HUES64 (cell line): Measurements from ENCODE around the gene TINCR.

Experiments
- H3K27ac ChIP-seq: 2 replicates; pipeline ENCODE4 v1.7.0; 2013; ENCODE audit warnings: low read depth, low read length, inconsistent platforms
- H3K27me3 ChIP-seq: 2 replicates; pipeline ENCODE4 v1.6.1; 2013; ENCODE audit warnings: mild to moderate bottlenecking, low read length; ENCODE audit not compliant: insufficient read depth
- H3K36me3 ChIP-seq: 2 replicates; pipeline ENCODE4 v1.6.1; 2013; ENCODE audit warnings: mild to moderate bottlenecking, low read length; ENCODE audit not compliant: insufficient read depth
- H3K4me1 ChIP-seq: 2 replicates; pipeline ENCODE4 v1.6.1; 2013; ENCODE audit warnings: mild to moderate bottlenecking, low read length, moderate library complexity; ENCODE audit not compliant: insufficient read depth
- H3K4me3 ChIP-seq: 2 replicates; pipeline ENCODE4 v1.5.1; 2013; ENCODE audit warnings: mild to moderate bottlenecking, low read length, moderate library complexity
- H3K9ac ChIP-seq: 2 replicates; pipeline ENCODE4 v1.6.1; 2013; ENCODE audit warnings: mild to moderate bottlenecking, low read depth, low read length
- H3K9me3 ChIP-seq: 2 replicates; pipeline ENCODE4 v1.6.1; 2013; ENCODE audit warnings: low read depth, low read length; ENCODE audit not compliant: insufficient read depth
- WGBS: fragments of 150-250, 120-280 bp; methylation state at CpG from one replicate; pipeline ENCODE4 v1.1.7; 2013; ENCODE audit warnings: missing lambda C conversion rate; 5-methylcytosine and 5-hydroxymethylcytosine counted together

Gene TINCR

DNA sequence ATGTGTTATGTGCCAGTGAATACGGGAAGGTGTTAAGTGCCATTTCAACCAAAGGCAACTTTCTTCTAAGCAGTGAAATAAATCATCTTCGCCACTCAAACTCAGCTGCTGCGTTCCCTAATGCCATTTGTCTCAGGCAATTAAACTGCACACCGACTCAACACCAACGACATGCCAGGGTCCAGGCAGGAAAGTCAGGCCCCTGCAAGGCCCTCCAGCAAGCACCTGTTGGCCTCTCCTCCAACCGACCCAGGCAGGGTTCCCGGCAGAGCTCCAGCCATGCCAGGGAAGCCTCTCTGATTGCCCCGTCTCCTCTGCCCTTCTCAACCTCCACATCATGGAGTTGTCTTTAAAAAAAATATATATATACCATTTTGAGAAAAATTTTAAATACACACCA, 33.0 kb upstream of the TINCR start:
- no peaks in the 10 kb centered on the region for H3K27me3 ChIP-seq
- H3K9ac ChIP-seq = no peak overlapping the region
- no peaks in the 10 kb centered on the region for H3K4me1 ChIP-seq
- WGBS = 93% methylated on average over 7 of the region's 8 CpGs
- H3K9me3 ChIP-seq = no peaks in the 10 kb centered on the region
- no peak overlapping the region for H3K4me3 ChIP-seq
- H3K36me3 ChIP-seq = peaks cover 95% of the 10 kb centered on the region
- H3K27ac ChIP-seq = no peak overlapping the region

DNA sequence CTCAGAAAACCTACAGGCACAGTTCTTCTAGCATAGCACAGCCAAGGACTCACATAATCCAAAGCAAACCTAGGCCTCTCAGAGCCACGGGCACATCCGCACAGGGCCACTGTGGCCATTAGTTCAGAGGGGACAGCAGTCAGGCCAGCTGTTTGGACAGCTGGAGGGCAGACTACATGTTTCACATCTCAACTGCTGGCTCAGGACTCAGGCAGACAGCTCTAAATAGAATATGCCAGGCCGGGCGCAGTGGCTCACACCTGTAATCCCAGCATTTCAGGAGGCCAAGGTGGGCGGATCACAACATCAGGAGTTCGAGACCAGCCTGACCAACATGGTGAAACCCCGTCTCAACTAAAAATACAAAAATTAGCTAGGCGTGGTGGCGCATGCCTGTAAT, 28.0 kb upstream of the TINCR start:
- Histone ChIP-seq H3K4me1 (no peaks in the 10 kb centered on the region), H3K4me3 (no peak overlapping the region), H3K27ac (no peak overlapping the region), H3K27me3 (no peaks in the 10 kb centered on the region), H3K9ac (no peak overlapping the region), H3K36me3 (peaks cover 98% of the 10 kb centered on the region), H3K9me3 (no peaks in the 10 kb centered on the region)
- WGBS = 94% methylated on average over 9 of the region's 9 CpGs

DNA sequence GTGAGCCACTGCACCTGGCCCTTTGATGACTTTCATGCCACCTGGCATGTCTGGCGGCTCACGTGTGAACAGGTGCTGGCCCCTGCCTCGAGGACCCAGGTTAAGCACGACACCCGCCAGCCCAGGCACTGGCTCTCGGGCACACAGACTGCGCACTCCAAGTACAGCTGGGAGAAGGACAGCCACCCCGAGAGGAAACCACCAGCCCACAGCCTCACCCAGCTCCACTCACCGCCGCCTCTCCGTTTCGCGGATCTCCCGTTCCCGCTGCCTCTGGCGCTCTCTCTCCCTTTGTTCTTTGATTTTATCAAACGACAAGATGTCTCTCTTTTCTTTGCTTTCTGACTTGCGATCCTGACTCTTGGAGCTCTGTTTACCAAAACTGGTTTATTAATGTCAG, 27.4 kb upstream of the TINCR start:
- no peaks in the 10 kb centered on the region for H3K9me3 ChIP-seq
- H3K4me3 ChIP-seq = no peak overlapping the region
- no peaks in the 10 kb centered on the region for H3K4me1 ChIP-seq
- H3K27me3 ChIP-seq = no peaks in the 10 kb centered on the region
- peaks cover 98% of the 10 kb centered on the region for H3K36me3 ChIP-seq
- H3K9ac ChIP-seq = no peak overlapping the region
- WGBS = 96% methylated on average over 18 of the region's 18 CpGs
- no peak overlapping the region for H3K27ac ChIP-seq

DNA sequence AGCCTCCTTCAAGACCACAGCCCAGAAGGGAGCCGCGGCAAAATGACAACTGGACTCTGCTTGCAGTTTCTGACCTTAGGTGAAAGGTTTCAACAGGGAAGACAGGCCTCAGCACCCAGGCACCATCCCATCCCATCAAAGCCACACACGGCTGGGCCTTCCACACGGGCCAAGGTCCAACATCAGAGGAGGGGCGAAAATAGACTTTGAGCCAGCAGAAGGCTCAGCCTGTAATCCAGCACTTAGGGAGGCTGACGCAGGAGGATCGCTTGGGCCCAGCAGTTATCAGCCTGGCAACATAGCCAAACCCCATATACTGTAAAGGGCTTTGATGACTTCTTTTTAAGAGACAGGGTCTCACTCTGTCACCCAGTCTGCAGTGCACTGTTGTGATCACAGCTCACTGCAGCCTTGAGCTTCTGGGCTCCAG, 26.8 kb upstream of the TINCR start:
- 96% methylated on average over 7 of the region's 7 CpGs for WGBS
- Histone ChIP-seq H3K27ac (no peak overlapping the region), H3K4me1 (no peaks in the 10 kb centered on the region), H3K9ac (no peak overlapping the region), H3K9me3 (no peaks in the 10 kb centered on the region), H3K27me3 (no peaks in the 10 kb centered on the region), H3K4me3 (no peak overlapping the region), H3K36me3 (peaks cover 98% of the 10 kb centered on the region)

DNA sequence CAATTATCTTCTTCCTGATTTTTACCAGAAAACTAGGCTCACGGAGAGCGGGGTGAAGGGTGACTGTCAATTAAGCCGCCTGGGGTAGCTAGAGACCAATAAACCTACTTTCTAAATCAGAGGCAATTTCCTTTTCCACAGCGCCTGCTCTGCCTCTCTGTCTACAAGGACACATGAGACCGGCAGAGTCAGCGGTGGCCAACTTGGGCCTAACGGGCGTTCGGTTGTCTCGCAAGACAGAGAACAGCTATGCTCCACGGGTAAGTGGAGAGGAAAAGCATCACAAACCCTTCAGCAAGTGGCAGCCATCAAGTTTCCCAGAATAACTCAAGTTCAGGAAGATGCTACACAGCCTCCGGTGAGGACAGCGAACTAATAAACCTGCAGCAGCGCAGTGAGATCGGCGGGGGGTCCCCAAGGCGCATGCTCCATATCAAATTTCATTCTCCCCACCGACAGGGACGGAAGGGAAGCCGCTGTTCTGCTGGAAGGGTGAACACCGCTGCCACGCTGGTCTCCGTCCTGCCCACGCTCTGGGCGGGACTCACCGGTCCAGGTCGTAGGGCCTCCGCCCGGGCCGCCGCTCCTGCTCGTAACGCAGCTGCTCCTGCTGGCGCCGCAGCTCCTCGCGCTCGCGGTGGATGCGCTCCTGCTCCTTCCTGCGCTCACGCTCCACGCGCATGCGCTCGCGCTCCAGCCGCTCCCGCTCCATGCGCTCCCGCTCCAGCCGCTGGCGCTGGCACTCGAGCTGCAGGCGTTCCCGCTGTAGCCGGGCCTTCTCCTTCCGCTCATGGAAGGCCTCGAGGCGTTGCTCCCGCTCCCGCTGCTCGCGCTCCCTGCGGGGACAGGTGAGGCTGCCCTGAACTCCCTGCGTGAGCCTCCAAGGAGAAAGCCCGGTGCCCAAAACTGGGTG, 25.8 kb upstream of the TINCR start:
- 96% methylated on average over 67 of the region's 67 CpGs for WGBS
- H3K27ac ChIP-seq = no peak overlapping the region
- no peak overlapping the region for H3K9ac ChIP-seq
- H3K4me1 ChIP-seq = no peaks in the 10 kb centered on the region
- H3K9me3 ChIP-seq = no peaks in the 10 kb centered on the region
- H3K36me3 ChIP-seq = peaks cover 98% of the 10 kb centered on the region
- H3K27me3 ChIP-seq = no peaks in the 10 kb centered on the region
- H3K4me3 ChIP-seq = no peak overlapping the region

DNA sequence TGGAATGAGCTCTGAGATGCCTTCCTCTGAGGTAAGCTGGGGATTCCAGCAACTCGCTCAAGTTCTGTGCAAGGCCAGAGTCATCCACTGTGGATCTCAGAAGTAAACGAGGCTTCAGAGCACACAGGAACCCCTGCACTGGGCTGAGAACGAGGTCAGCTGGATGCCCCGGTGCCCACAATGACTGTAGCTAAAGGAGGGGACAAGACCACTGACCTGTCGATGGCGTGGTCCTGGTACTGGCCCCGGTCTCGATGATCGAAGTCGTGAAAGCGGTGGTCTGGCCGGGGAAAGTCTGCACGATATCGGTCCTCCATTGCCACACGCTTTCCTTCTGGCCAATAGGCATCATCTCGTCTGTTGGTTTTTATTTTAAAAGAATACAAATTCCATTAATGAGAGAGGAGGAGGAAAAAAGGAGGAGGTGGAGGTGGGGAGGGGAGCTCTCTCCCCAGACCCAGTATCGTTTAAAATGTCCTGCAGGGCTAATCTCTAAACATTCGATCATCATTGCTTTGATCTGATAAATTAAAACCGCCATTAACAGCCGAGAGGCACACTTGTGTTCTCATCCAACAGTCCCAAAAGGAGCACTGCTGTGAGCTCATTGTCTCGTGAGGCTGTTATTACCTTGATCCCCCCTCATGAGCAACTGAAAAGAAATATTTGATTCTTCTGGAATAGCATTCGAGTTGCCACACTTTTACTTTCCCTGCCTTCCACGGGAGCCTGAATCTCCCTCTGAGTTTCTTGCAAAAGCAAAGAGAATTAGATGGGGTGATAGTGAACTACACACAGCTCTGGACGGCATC, 25.0 kb upstream of the TINCR start:
- H3K36me3 ChIP-seq = peaks cover 98% of the 10 kb centered on the region
- no peaks in the 10 kb centered on the region for H3K4me1 ChIP-seq
- no peak overlapping the region for H3K9ac ChIP-seq
- H3K27me3 ChIP-seq = no peaks in the 10 kb centered on the region
- no peak overlapping the region for H3K27ac ChIP-seq
- no peaks in the 10 kb centered on the region for H3K9me3 ChIP-seq
- H3K4me3 ChIP-seq = no peak overlapping the region
- WGBS = 96% methylated on average over 23 of the region's 24 CpGs

GRCh38 chr19:5591476-5591875, 23.7 kb upstream of the TINCR start:
- Histone ChIP-seq H3K9me3 (no peaks in the 10 kb centered on the region), H3K4me1 (0 out of 2 replicates have a peak, but pooled peaks cover 3% of the 10 kb centered on the region), H3K27ac (no peak overlapping the region), H3K9ac (no peak overlapping the region), H3K36me3 (peaks cover 96% of the 10 kb centered on the region), H3K4me3 (no peak overlapping the region), H3K27me3 (no peaks in the 10 kb centered on the region)
- 96% methylated on average over 17 of the region's 17 CpGs for WGBS

- H3K4me1 ChIP-seq = 0 out of 2 replicates have a peak, but pooled peaks cover 9% of the 10 kb centered on the region
- H3K27me3 ChIP-seq = no peaks in the 10 kb centered on the region
- no peaks in the 10 kb centered on the region for H3K9me3 ChIP-seq
- H3K4me3 ChIP-seq = no peak overlapping the region
- WGBS = 96% methylated on average over 9 of the region's 9 CpGs
- no peak overlapping the region for H3K9ac ChIP-seq
- H3K36me3 ChIP-seq = peaks cover 89% of the 10 kb centered on the region
- H3K27ac ChIP-seq = no peak overlapping the region
These were observed 23.1 kb upstream of the TINCR start for GRCh38 chr19:5590865-5591154.

- Histone ChIP-seq H3K4me1 (peaks cover 14% of the 10 kb centered on the region), H3K9ac (no peak overlapping the region), H3K9me3 (no peaks in the 10 kb centered on the region), H3K27me3 (no peaks in the 10 kb centered on the region), H3K27ac (no peak overlapping the region), H3K36me3 (peaks cover 84% of the 10 kb centered on the region), H3K4me3 (no peak overlapping the region)
- 95% methylated on average over 22 of the region's 22 CpGs for WGBS
These were observed 22.6 kb upstream of the TINCR start for GRCh38 chr19:5590151-5590864.

DNA sequence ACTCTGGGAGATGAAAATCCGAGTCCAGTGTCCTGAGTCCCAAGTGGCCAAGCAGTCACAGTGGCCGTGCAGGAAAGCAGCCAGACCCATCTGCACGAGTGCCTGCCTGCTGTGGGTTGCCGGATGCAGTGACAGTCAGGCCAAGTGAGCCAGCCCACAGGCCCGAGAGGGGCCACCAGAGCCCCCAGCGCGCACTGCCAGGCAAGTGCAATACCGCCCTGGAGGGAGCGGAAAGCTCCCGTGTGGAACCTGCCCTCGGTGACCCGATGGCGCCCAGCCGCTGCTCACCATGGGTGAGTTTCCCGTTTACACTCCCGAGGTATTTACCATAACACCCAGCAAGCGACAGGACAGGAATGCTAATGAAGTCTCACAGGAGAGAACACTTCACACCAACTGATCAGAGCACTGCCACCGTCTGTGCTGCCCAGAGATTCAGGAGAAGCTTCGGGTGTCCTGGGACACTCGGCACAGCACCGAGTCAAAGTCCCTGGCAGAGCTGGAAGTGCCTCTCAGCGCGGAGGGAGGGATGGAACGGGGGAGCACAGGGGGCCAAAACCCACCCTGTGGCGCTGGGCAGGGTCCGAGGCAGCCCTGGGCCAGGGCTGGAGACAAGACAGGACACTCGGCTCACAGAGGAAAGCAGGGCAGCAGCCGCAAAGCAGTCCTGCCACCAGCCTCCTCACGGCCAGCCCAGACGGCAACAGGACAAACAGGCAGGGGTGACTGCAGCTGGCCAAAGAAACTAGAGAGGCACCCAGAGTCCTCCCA, 21.3 kb upstream of the TINCR start:
- Histone ChIP-seq H3K27ac (peak overlapping the region; percentile 35; the same call in 1 of the 2 replicates), H3K9me3 (no peaks in the 10 kb centered on the region), H3K4me1 (peaks cover 17% of the 10 kb centered on the region), H3K27me3 (no peaks in the 10 kb centered on the region), H3K36me3 (peaks cover 72% of the 10 kb centered on the region), H3K4me3 (no peak overlapping the region), H3K9ac (no peak overlapping the region)
- 80% methylated on average over 30 of the region's 30 CpGs for WGBS
